Gastrocnemius medialis (tissue), 4 donors: ENCODE results near the gene TFDP2. TPM values are rescaled to one million over a fixed set of nuclear protein-coding genes. Genes with fewer than 3 reads are reported as not detected.
A peak's percentile ranks its signal among the peaks of the same experiment; 100 is the strongest.
"Not testable (repeated sequence)": the region's sequence is repeated elsewhere in the genome, so short reads cannot be mapped to it uniquely, and the experiment has no call there.

Experiments used
- ATAC-seq, 2 donors: fragments of 150-250 bp; one replicate each; pipeline ENCODE4 v1.9.1; 2016
- DNase-seq, 2 donors: peaks; one replicate each; pipeline ENCODE4 v3.0.0-alpha.2; 2019
- H3K27ac ChIP-seq, 4 donors: fragments of 200-600 bp; sonication (generic); 1 replicate in 1 of 4; 2 replicates in 3 of 4; pipeline ENCODE4 v1.5.1; 2016 to 2018; ENCODE audit warnings: mild to moderate bottlenecking in 2 of 4, moderate library complexity in 1 of 4
- H3K27me3 ChIP-seq, 3 donors: fragments of 200-600 bp; sonication (generic) in 2 of 3; 1 replicate in 1 of 3; 2 replicates in 2 of 3; pipeline versions ENCODE4 v1.5.1 to v1.6.0; 2016 to 2019; ENCODE audit warnings: mild to moderate bottlenecking in 1 of 3, moderate library complexity in 1 of 3
- H3K36me3 ChIP-seq, 2 donors: fragments of 200-600 bp; sonication (generic) in 1 of 2; one replicate each; pipeline ENCODE4 v1.5.1; 2017 to 2018
- H3K4me1 ChIP-seq, 2 donors: fragments of 200-600 bp; sonication (generic) in 1 of 2; one replicate each; pipeline ENCODE4 v1.5.1; 2016 to 2017; ENCODE audit warnings: mild to moderate bottlenecking in 2 of 2
- H3K4me3 ChIP-seq, 4 donors: fragments of 200-600 bp; sonication (generic) in 3 of 4; 1 replicate in 1 of 4; 2 replicates in 3 of 4; pipeline ENCODE4 v1.5.1; 2016 to 2019; ENCODE audit warnings: mild to moderate bottlenecking in 2 of 4
- H3K9me3 ChIP-seq, 3 donors: fragments of 200-600 bp; sonication (generic) in 2 of 3; 1 replicate in 1 of 3; 2 replicates in 2 of 3; pipeline ENCODE4 v1.5.1; 2016 to 2019
- CTCF ChIP-seq, 5 experiments: fragments of 450-650 bp in 3 of 5; fragments of 200-600 bp in 2 of 5; sonication (generic) in 2 of 5; IDR thresholded peaks in 4 of 5; conservative IDR thresholded peaks in 1 of 5; 1 replicate in 4 of 5; 2 replicates in 1 of 5; pipeline ENCODE4 v1.5.1; 2016 to 2019; ENCODE audit warnings: antibody characterized with exemption in 5 of 5, mild to moderate bottlenecking in 3 of 5, moderate library complexity in 3 of 5
- POLR2A ChIP-seq, 2 donors: fragments of 450-650 bp; IDR thresholded peaks; one replicate each; pipeline ENCODE4 v1.6.1; 2017; ENCODE audit warnings: antibody characterized with exemption in 2 of 2, mild to moderate bottlenecking in 2 of 2, moderate library complexity in 2 of 2
- in situ Hi-C, 4 donors: fragments of 200-750 bp; cut with MboI; loops; one replicate each; pipeline versions ENCODE4 v1.15.0 to v1.8.0; 2017; ENCODE audit warnings: low sequenced_read_pairs in 4 of 4
- intact Hi-C: fragments of 100-400 bp; cut with DNase I; formaldehyde crosslinking; loops from one replicate; pipeline ENCODE4 v1.15.1; 2023; ENCODE audit warnings: low total_unique reads
- total RNA-seq, 4 donors: library from RNA; depleted of rRNA; stranded (reverse); fragments of >200 nt; gene quantifications; one replicate each; pipeline versions ENCODE4 v1.1.0 to v1.2.3, GENCODE V29; 2016

TFDP2 gene
- total RNA-seq, 4 donors from 2014 or later, result 43.0 to 125 (median 52.4) TPM

GRCh38 chr3:142148044-142148791 is 1.1 kb downstream of the TFDP2 start:
- intact Hi-C loops, result loop anchor here (2.0 to 10.0 kb wide), 4 partner anchors 77 to 273 kb away; partner anchors contain the start of genes ATP1B3 and GK5
- Histone ChIP-seq H3K4me1 (peaks cover 15 to 26% of the 10 kb centered on the region in 2 donors), H3K27ac (peak overlapping the region; percentile 76 to 89 (median 87)), H3K36me3 (no peaks in the 10 kb centered on the region), H3K27me3 (no peaks in the 10 kb centered on the region), H3K9me3 (no peaks in the 10 kb centered on the region), H3K4me3 (peak overlapping the region; percentile 68 to 87 (median 83))
- no peak for DNase-seq
- TF ChIP-seq CTCF (IDR thresholded peaks at IDR 0.05 in 4 of 5, conservative IDR thresholded peaks at IDR 0.05 in 1 of 5) (no peak), POLR2A (IDR thresholded peaks at IDR 0.05) (no peak)
- ATAC-seq, result peak in 1 of 2 donors; percentile 25
- in situ Hi-C loops, result no loop called here

GRCh38 chr3:142144587-142144986 is 4.8 kb downstream of the TFDP2 start:
- H3K4me3 ChIP-seq, H3K36me3 ChIP-seq, H3K9me3 ChIP-seq, H3K27ac ChIP-seq, DNase-seq, in situ Hi-C loops, H3K27me3 ChIP-seq, ATAC-seq: not testable (repeated sequence)
- intact Hi-C loops, result loop anchor here (10.0 kb wide), 1 partner anchor 270 kb away; the partner anchor contains the start of gene ATP1B3
- peaks cover 15 to 23% of the 10 kb centered on the region in 2 donors for H3K4me1 ChIP-seq

- in situ Hi-C loops, ATAC-seq, H3K27ac ChIP-seq, H3K4me1 ChIP-seq, DNase-seq, H3K27me3 ChIP-seq, H3K9me3 ChIP-seq, H3K36me3 ChIP-seq, H3K4me3 ChIP-seq: not testable (repeated sequence)
- peak in 1 of 5 experiments; percentile 16 for TF ChIP-seq CTCF (IDR thresholded peaks at IDR 0.05 in 4 of 5, conservative IDR thresholded peaks at IDR 0.05 in 1 of 5)
- intact Hi-C loops, result loop anchor here (10.0 kb wide), 1 partner anchor 266 kb away; the partner anchor contains the start of gene ATP1B3
These were observed 8.6 kb downstream of the TFDP2 start for GRCh38 chr3:142140608-142141285.

GRCh38 chr3:142137089-142137488 is 12.3 kb downstream of the TFDP2 start:
- H3K27me3 ChIP-seq, H3K4me3 ChIP-seq, H3K4me1 ChIP-seq, in situ Hi-C loops, ATAC-seq, intact Hi-C loops, H3K36me3 ChIP-seq, DNase-seq, H3K9me3 ChIP-seq, H3K27ac ChIP-seq: not testable (repeated sequence)

GRCh38 chr3:142134799-142135325 is 14.5 kb downstream of the TFDP2 start:
- TF ChIP-seq CTCF (IDR thresholded peaks at IDR 0.05 in 4 of 5, conservative IDR thresholded peaks at IDR 0.05 in 1 of 5) (no peak), POLR2A (IDR thresholded peaks at IDR 0.05) (no peak)
- ATAC-seq, result no peak

More at GRCh38 chr3:142134799-142135325, 14.5 kb downstream of the TFDP2 start:
- H3K4me3 ChIP-seq, result no peak overlapping the region
- H3K27me3 ChIP-seq, result no peaks in the 10 kb centered on the region
- no peaks in the 10 kb centered on the region for H3K9me3 ChIP-seq
- H3K36me3 ChIP-seq, result no peaks in the 10 kb centered on the region
- H3K27ac ChIP-seq, result no peak overlapping the region
- no peaks in the 10 kb centered on the region for H3K4me1 ChIP-seq
- in situ Hi-C loops (no loop called here), intact Hi-C loops (no loop called here)
- no peak for DNase-seq
